HL-60/S4 treated with retinoic acid at 250 ng/mL for 4 days and 3 days (cell line): ENCODE results near the gene RNPEPL1.
"Not testable (repeated sequence)": the region's sequence is repeated elsewhere in the genome, so short reads cannot be mapped to it uniquely, and the experiment has no call there.

Experiments used
- in situ Hi-C: fragments of 300-500 bp; cut with MboI; formaldehyde crosslinking; loops from 2 replicates; pipeline ENCODE4 v1.7.0; 2022; ENCODE audit warnings: low sequenced_read_pairs

RNPEPL1 gene

GRCh38 chr2:240538031-240538780 is 30.1 kb upstream of the RNPEPL1 start:
- in situ Hi-C loops = no loop called here

DNA sequence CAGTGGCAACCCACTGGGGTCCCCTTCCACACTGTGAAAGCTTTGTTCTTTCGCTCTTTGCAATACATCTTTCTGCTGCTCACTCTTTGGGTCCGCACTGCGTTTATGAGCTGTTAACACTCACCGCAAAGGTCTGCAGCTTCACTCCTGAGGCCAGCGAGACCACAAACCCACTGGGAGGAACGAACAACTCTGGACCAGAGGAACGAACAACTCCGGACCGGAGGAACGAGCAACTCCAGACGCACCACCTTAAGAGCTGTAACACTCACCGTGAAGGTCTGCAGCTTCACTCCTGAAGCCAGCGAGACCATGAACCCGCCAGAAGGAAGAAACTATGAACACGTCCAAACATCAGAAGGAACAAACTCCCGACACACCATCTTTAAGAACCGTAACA is 29.2 kb upstream of the RNPEPL1 start:
- in situ Hi-C loops = not testable (repeated sequence)

DNA sequence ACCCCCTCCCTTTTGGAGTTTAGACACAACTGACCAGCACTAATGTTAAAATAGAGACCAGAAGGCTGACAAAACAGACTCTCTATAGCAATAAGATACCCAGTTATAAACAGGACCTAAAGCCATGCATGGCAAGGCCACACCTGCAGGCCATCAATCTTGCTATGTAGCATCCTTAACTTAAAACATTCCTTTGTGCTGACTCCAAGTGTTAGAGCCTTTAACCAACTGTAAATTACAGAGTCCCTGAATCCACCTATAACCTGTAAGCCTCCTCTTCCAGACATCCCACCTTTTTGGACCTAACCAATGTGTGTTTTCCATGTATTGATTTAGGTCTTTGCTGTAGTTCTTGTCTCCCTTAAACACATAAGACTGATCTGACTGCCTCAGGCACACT is 28.4 kb upstream of the RNPEPL1 start:
- in situ Hi-C loops = no loop called here

- in situ Hi-C loops = no loop called here
Observed at GRCh38 chr2:240551288-240551687, 17.0 kb upstream of the RNPEPL1 start.

- in situ Hi-C loops = no loop called here
Observed at GRCh38 chr2:240551811-240552210, 16.5 kb upstream of the RNPEPL1 start.

DNA sequence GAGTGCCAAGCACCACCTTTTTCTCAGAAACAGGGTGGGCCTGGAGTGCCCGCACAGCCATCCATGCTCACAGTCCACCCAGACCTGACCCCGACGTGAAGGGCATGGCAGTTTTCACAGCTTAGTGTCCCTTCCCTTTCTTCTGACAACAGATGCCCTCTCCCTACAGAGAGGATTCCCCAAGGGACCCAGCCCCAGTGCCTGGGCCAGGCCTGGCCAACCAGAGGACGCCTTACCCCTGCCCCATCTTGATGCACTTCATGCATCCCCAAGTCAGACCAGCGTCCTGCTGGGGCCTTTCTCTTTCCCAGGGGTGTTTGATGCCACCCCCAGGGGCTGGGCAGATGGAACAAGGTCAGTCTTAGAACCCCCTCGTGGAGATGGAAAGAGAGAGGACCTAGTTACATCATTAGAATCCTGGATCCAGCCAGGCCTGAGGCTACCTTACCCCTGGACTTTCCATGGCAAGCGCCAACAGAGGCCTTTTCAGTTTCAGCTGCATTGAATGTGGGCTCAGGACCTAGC is 14.3 kb upstream of the RNPEPL1 start:
- in situ Hi-C loops = no loop called here

DNA sequence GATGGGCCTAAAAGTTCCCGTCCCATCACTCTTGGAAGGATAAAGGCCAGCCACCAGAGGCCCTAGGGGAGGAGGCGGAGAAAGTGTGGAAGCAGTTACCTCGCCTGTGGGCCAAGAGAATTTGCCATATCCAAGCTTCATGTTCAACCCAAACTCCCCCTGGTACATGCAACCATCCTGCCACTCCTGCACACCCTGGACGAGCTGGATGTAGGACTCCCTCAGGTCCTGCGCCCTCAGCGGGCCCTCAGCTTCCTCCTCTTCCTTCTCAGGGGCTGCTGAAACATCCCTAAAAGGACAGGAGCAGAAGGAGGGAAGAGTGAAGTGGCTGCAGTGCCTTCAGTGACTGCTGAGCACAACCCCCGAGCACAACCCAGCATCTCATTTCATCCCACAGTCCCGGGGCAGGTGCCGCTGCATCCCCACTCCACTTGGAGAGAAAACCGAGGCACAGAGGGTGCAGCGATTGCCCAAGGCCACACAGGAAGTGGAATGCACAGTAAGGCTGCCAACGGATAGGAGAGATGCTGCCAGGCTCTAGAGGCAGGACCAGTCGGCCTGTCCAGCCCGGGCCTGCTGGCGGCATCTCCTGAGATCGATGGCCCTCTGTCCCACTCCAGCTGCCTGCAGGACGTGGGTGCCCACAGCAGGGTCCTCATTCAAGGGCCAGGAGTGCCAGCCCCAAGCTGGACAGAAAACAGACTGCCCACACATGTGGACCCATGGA is 13.4 kb upstream of the RNPEPL1 start:
- in situ Hi-C loops = no loop called here

- in situ Hi-C loops = no loop called here
Observed at GRCh38 chr2:240555541-240556250, 12.6 kb upstream of the RNPEPL1 start.

GRCh38 chr2:240556553-240557100 is 11.7 kb upstream of the RNPEPL1 start:
- in situ Hi-C loops = no loop called here

DNA sequence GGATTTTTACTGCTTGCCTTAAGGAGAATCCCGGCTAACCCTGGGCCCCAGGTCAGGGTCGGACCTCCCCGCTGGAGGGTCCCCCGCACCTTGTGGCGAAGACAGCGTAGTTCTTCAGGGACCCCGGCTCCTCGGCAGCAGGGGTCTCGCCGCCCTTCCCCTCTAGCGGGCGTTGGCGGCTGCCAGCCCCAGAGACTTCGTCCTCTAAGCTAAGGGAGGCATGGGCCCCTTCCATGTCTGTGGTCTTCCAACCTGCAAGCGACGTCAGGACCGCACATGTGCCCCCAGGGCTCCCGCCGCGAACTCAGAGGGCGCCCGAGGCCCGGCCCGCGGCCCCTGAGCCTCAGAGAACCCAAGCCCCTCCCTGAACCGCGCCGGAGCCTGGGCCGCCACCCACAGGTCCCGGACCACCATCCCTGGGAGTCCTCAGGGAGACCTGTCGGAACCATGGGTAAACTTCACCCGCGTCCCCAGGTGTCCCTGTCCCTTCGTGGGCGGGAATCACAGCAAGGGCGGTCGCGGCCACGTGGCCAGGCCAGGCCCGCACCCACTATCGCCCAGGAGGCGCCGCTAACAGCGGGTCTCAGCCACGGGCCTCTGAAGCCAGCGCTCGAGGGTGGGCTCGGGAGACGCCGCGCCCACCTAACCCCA is 11.1 kb upstream of the RNPEPL1 start:
- in situ Hi-C loops = no loop called here

DNA sequence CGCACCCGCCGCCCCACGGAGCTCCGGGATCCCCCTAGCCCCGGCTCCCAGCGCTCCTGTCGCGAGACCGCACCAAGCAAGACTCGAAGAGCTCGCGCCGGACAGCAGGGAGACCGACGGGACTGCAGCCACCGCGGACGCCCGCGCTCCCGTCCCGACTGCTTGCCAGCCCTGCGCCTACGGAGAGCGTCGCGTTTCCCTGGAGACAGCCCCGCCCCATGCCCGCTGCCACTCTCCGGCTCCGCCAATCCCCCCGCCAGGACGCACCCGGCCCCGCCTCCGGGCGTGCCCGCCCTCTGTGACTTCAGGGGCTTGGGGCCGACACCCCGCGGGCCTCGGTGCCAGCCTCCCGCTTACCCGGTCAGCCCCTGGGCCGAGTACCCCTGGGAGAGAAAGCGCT is 10.5 kb upstream of the RNPEPL1 start, which contains the start of gene ANKMY1:
Gene ANKMY1, minus strand, starts transcription at position 181 of the 400 bp plus-strand sequence. CDS start 653 bp downstream, outside the sequence.
- in situ Hi-C loops = no loop called here

DNA sequence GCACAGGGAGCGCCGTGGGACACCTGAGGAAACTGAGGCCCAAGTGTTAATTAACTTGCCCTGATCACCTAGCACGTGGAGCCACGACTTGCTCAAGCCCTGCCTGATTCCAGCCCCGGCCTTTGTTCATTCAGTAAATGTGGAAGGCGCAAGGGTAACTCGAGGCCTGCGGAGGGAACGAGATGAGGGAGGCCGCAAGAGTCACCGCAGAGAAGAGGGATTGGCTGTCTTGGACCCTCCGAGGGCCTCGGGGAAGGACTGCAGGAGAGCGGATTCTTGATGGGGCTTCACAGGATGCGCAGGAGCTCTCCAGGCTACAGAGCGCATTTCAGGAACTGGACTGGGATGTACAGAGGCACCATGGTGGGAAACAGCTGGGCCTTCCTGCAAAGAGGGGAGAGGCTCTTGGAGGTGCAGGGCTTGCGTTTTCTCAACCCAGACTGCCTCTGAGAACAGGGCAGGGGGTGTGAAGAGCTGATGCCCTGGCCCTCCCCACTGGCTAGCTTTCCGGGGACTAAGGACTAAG is 10.0 kb upstream of the RNPEPL1 start:
- in situ Hi-C loops = no loop called here

- in situ Hi-C loops = no loop called here
Observed at GRCh38 chr2:240559286-240559685, 9.0 kb upstream of the RNPEPL1 start.

DNA sequence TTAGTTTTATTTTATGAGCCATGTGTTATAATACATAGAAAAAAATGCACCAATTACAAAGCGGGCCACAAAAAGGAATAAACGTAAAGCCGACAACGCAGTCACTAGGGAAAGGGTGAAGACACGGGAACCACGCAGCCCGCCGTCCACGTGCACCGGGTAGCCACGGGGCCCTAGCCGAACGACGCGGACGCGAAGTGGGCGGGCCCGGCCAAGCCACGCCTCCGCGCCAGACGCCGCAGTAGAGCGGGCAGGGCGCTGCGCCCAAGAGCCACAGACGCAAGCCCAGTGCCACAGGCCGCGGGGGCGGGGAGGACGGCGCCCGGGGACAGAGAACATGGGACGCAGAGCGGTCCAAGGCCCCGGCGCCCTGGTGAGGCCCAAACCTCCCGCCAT is 8.2 kb upstream of the RNPEPL1 start, which contains the start of gene DUSP28:
Gene DUSP28, plus strand, starts transcription at position 274 of the 396 bp plus-strand sequence. CDS start 328 bp downstream, outside the sequence.
- in situ Hi-C loops = no loop called here

DNA sequence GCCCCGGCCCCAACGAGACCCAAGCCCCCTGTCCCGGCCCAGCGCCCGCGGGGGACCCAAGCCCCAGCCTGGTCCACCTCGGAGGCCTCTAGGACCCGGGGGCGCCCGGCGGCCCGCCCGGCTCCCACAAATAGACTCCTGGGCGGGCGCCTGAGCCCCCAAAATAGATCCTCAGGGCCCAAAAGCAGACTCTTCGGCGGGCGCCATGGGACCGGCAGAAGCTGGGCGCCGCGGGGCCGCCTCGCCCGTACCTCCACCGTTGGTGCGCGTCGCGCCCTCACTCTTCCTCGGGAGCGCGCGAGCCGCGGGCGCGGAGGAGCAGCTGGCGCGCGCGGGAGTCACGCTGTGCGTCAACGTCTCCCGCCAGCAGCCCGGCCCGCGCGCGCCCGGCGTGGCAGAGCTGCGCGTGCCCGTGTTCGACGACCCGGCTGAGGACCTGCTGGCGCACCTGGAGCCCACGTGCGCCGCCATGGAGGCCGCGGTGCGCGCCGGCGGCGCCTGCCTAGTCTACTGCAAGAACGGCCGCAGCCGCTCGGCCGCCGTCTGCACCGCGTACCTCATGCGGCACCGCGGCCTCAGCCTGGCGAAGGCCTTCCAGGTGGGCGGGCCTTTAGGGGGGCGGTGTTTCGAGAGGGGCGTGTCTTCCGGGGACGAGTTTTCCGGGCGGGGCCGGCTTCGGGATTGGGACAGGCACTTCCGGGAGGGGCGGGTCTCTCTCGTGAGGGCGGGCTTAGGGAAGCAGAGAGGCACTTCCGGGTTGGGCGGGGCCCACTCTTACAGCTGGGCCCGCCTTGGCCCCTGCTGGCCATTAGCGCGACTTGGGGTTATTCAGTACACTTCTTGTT is 7.6 kb upstream of the RNPEPL1 start:
- in situ Hi-C loops = no loop called here

DNA sequence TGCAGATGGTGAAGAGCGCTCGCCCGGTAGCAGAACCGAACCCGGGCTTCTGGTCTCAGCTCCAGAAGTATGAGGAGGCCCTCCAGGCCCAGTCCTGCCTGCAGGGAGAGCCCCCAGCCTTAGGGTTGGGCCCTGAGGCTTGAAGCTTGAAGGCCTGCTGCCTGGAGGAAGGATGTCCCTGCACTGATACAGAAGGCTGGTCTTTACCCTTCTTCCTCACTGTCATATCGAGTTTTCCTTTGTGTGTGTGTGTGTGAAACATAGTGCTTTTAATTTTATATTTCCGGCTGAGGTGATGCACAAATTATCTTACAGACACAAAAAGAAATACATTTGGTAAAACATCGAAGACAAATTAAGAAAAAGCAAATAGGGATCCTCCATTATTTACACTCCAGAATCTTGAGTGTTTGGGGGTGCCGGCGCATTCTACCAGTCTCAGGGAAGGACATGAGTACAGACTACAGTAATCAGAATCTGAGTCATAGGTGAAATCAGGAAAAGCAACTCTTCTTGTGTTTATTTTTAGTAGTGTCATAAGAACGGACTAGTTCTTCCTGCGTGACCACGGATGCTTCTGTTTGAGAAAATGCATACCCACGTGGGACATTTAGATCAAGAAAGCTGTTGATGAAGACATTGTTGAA is 6.8 kb upstream of the RNPEPL1 start:
- in situ Hi-C loops = no loop called here

GRCh38 chr2:240563231-240563630 is 5.1 kb upstream of the RNPEPL1 start:
- in situ Hi-C loops = not testable (repeated sequence)

DNA sequence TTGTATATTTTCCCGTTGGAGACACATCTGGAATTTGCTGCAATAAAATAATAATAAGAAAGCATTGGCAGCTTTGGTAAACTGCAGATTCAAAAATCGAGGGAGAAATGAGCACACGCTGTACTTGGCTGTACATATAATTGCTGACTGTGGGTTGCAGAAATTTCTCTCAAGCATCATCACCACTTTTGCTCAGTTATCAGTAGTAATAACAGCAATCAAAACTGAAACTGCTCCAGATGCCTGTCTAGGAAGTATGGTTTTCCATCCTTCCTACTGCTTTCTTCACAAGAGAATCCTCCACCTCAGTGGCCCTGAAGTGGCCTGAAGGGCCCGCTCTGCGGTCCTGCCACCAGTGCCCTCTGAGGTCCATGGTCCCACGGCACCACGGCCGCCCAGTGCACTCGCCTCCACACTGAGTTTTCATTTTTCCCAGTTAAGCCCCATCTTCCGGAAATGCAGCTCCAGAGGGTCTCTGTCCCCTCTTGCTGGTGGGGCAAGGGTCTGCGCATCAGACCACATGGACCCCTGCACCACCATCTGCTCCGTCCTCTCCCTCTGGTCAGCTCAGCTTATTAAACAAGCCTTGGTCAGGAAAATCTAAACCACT is 4.2 kb upstream of the RNPEPL1 start:
- in situ Hi-C loops = no loop called here
